ENCODE measurements around the gene SSTR3.
"Not testable (repeated sequence)": the region's sequence is repeated elsewhere in the genome, so short reads cannot be mapped to it uniquely, and the experiment has no call there.

Gene SSTR3

DNA sequence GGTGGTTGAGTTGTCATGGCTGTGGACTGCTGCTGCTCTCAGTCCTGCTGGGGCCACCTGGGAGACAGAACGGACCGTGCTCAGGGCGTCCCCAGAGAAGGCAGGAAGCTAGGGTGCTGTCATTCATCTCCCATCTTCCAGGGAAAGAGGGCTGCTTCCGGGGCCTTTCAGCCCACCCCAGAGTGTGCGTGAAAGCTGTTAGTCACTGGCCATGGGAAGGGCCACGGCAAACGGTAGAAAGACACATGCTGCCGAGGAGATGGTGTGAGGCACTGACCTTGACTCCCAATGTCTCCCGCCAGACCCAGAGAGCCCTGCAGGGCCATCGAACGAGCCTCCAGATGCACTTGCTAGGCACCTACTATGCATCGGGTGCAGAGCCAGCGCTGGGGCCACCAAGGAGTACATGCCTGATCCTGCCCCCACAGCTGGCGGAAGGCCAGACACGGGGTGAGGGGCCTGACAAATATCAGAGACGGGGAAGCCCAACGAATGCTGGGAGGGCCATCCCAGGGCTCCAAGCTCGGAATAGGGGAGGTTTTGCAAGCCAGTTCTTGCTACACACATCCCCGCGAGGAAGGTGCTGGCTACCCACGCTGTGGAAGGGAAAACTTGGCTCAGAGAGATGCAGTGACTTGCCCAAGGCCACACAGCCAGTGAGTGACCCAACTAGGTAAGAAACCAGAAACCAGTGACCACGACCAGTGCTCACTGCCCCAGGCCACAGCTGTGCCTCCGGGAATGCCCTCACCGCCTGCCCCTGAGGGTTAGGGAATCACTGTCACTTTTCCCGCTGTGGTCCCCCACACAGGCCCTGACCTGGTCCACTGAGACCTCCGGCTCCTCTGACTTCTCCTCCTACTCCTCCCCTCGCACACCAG, 21.7 kb upstream of the SSTR3 start:
- no peak overlapping the region for H3K27ac ChIP-seq
- no peak for TF ChIP-seq CTCF (conservative IDR thresholded peaks at IDR 0.05)

DNA sequence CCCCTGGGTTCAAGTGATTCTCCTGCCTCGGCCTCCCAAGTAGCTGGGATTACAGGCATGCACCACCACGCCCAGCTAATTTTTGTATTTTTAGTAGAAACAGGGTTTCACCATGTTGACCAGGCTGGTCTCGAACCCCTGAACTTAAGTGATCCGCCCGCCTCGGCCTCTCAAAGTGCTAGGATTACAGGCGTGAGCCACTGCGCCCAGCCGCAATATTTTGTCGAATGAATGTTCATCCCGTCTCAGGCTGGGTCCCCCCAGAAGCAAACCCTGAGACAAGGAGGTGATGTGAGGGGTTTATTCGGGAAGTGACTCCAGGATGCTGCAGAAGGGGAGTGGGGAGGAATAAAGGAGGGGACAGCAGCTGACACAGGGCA, 21.1 kb upstream of the SSTR3 start:
- H3K27ac ChIP-seq, result not testable (repeated sequence)

GRCh38 chr22:37232140-37232998, 20.1 kb upstream of the SSTR3 start:
- H3K27ac ChIP-seq, result no peak overlapping the region
- TF ChIP-seq CTCF (conservative IDR thresholded peaks at IDR 0.05), result no peak

DNA sequence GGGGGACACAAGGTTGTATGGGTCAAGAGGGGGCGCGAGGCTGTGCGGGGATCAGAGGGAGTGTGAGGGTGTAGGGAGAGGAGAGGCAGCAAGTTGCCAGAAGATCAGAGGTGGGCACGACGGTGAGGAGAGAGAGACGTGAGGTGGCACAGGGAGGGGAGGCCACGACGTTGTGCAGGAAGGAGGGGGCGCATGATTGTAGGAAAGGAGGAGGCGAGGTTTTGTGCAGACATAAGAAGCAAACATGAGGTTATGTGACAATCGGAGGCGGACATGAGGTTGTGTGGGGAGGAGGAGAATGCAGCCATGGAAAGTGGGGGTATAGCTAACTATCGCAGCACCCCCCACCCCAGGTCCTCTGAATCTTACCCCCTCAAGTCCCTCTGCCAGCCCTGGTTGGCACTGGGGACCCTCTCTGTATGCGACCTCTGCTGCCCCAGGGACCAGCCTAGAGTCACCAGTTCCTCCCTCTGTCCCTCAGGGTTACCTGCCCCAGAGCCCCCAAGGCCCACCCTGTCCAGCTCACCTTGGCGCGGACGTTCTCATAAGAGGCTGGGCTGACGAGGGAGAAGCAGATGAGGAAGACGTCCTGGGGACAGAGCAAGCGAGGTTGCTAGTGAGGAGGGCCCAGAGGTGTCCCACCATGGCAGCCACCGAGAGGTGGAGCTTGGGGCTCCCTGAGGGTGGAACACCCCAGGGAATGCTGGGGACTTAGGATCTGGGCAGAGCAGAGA, 19.3 kb upstream of the SSTR3 start:
- TF ChIP-seq CTCF (conservative IDR thresholded peaks at IDR 0.05), result no peak
- no peak overlapping the region for H3K27ac ChIP-seq

DNA sequence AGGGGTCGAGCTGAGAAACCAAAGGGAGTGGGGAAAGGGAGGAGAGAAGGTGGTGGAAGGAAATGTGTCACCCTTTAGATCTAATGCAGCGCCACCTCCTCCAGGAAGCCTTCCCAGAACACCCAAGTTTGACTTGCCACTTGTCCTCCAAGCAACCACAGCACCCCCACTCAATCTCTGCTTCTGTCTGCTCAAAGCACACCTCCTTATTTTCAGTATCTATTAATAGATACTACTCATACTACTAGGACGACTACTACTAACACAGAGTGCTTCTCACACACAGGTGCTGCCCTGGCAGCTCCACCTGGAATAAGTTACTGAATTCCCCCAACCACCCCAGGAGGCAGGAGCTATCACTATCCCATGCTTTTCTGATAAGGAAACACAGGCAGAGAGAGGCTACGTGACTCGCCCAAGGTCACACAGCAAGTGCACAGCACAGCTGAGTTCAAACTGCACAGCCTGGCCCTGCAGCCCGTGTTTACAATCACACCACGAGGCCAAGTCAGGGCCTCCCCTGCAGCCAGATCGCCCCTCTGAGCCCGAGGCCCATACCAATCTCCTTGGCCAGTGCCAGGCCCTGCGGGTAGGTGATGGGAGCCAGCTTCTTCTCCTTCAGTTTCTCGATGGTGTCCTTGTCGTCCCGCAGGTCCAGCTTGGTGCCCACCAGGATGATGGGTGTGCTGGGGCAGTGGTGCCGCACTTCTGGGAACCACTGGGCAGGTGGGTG, 18.6 kb upstream of the SSTR3 start:
- H3K27ac ChIP-seq, result no peak overlapping the region
- TF ChIP-seq CTCF (conservative IDR thresholded peaks at IDR 0.05), result no peak

DNA sequence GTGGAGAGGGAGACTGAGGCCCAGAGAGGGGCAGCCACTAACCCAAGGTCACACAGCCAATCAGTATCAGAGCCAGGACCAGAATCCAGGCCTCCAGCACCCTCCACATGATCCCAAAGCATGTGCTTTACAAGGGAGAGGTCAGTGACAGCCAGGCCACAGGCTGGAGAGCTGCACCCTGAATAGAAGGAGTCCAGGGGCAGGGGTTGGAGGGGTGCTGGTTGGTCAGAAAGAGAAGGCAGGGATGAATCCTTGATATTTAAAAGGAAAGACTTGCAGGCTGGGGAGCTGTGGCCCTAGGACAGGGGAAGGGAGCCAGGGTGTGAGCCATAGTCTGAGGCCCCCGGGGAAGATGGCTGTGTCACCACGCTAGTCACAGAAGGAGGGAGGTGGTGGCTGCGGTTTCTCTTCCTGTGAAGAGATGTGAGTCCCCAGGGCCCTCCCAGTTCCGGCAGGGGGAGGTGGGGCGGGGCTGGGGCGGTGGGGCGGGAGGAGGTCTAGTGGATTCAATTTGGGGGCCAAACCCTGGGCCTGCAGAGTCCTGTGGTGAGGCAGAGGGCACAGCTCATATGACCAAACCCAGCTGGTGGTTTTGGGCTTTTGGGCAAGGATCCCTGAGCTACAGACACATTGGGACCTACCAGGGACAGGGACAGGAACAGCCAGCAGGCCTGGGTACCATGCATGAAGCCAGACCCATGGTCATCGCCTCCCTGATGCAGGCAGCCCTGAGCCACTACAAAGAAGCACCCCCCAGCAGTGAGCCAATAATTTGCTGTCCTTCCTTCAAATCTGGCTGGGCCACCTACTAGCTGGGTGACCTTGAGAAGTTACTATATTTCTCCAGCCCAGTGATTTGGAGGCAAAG, 17.8 kb upstream of the SSTR3 start:
- TF ChIP-seq CTCF (conservative IDR thresholded peaks at IDR 0.05), result no peak
- no peak overlapping the region for H3K27ac ChIP-seq

All from VCaP (cell line).